Activated CD8-positive, alpha-beta memory T cell treated with anti-CD3 and anti-CD28 coated beads for 24 hours (primary cell): ENCODE data around the gene RXFP2.

Source experiments
- DNase-seq: peaks from one replicate; pipeline ENCODE4 v3.0.0-alpha.2; 2020

The RXFP2 gene

GRCh38 chr13:31769575-31769974, 30.2 kb downstream of the RXFP2 start:
- no peak for DNase-seq

GRCh38 chr13:31772231-31772630, 32.9 kb downstream of the RXFP2 start:
- no peak for DNase-seq

GRCh38 chr13:31773538-31773937, 34.2 kb downstream of the RXFP2 start:
- no peak for DNase-seq

GRCh38 chr13:31774186-31774750, 34.9 kb downstream of the RXFP2 start:
- DNase-seq: no peak

- no peak for DNase-seq
Observed at GRCh38 chr13:31775148-31775547, 35.8 kb downstream of the RXFP2 start.

GRCh38 chr13:31775686-31776085, 36.4 kb downstream of the RXFP2 start:
- DNase-seq: no peak

- DNase-seq: no peak
Observed at GRCh38 chr13:31781064-31781463, 41.7 kb downstream of the RXFP2 start.

- no peak for DNase-seq
Observed at GRCh38 chr13:31786011-31786410, 46.7 kb downstream of the RXFP2 start.

- DNase-seq: no peak
Observed at GRCh38 chr13:31790992-31791391, 51.7 kb downstream of the RXFP2 start.

- no peak for DNase-seq
Observed at GRCh38 chr13:31793246-31793645, 53.9 kb downstream of the RXFP2 start.

- no peak for DNase-seq
Observed at GRCh38 chr13:31794452-31794851, 55.1 kb downstream of the RXFP2 start.

GRCh38 chr13:31797154-31797775, 57.9 kb downstream of the RXFP2 start:
- no peak for DNase-seq

- DNase-seq: no peak
Observed at GRCh38 chr13:31798189-31798588, 58.9 kb downstream of the RXFP2 start.

GRCh38 chr13:31801088-31801487, 61.8 kb downstream of the RXFP2 start:
- DNase-seq: no peak

GRCh38 chr13:31803311-31803710, 64.0 kb downstream of the RXFP2 start:
- DNase-seq: no peak

GRCh38 chr13:31805841-31806240, 66.5 kb downstream of the RXFP2 start:
- DNase-seq: no peak

GRCh38 chr13:31807090-31807541, 67.8 kb downstream of the RXFP2 start:
- no peak for DNase-seq

GRCh38 chr13:31814536-31814935, 75.2 kb downstream of the RXFP2 start:
- DNase-seq: no peak

GRCh38 chr13:31815361-31816144, 76.2 kb downstream of the RXFP2 start:
- DNase-seq: no peak

- no peak for DNase-seq
Observed at GRCh38 chr13:31818236-31818635, 78.9 kb downstream of the RXFP2 start.

GRCh38 chr13:31824705-31825517, 85.6 kb downstream of the RXFP2 start:
- no peak for DNase-seq

- no peak for DNase-seq
Observed at GRCh38 chr13:31826521-31826920, 87.2 kb downstream of the RXFP2 start.

- DNase-seq: no peak
Observed at GRCh38 chr13:31827707-31828106, 88.4 kb downstream of the RXFP2 start.
